CD4-positive, alpha-beta T cell treated with Interleukin-10 for 1 hour (primary cell): Measurements from ENCODE around the gene TNNT3.
"Not testable (repeated sequence)": the region's sequence is repeated elsewhere in the genome, so short reads cannot be mapped to it uniquely, and the experiment has no call there.

Source experiments
- DNase-seq: peaks from one replicate; pipeline ENCODE4 v3.0.0-alpha.2; 2020

Gene TNNT3

GRCh38 chr11:1936072-1936780, 16.7 kb downstream of the TNNT3 start:
- no peak for DNase-seq

- no peak for DNase-seq
Measured at GRCh38 chr11:1936781-1937615, 17.5 kb downstream of the TNNT3 start.

- no peak for DNase-seq
Measured at GRCh38 chr11:1937616-1938342, 18.3 kb downstream of the TNNT3 start.

- no peak for DNase-seq
Measured at GRCh38 chr11:1938343-1939005, 19.0 kb downstream of the TNNT3 start.

- DNase-seq, result no peak
Measured at GRCh38 chr11:1939006-1939625, 19.6 kb downstream of the TNNT3 start.

- not testable (repeated sequence) for DNase-seq
Measured at GRCh38 chr11:1939788-1940187, 20.3 kb downstream of the TNNT3 start.

GRCh38 chr11:1942558-1943260, 23.2 kb downstream of the TNNT3 start:
- no peak for DNase-seq

- DNase-seq, result no peak
Measured at GRCh38 chr11:1943576-1943975, 24.1 kb downstream of the TNNT3 start.

GRCh38 chr11:1943977-1944376, 24.5 kb downstream of the TNNT3 start:
- no peak for DNase-seq

GRCh38 chr11:1946812-1947484, 27.4 kb downstream of the TNNT3 start, which contains the start of gene MRPL23:
TSS of gene MRPL23 (plus strand) at chr11:1947332. CDS start at chr11:1947363, 31 bp downstream.
- DNase-seq, result peak; percentile 41

- no peak for DNase-seq
Measured at GRCh38 chr11:1947592-1948237, 28.2 kb downstream of the TNNT3 start.

GRCh38 chr11:1948389-1948788, 28.9 kb downstream of the TNNT3 start:
- DNase-seq, result no peak

GRCh38 chr11:1949302-1949701, 29.8 kb downstream of the TNNT3 start:
- no peak for DNase-seq

- no peak for DNase-seq
Measured at GRCh38 chr11:1949922-1950321, 30.4 kb downstream of the TNNT3 start.

GRCh38 chr11:1952806-1953482, 33.4 kb downstream of the TNNT3 start:
- DNase-seq, result no peak

GRCh38 chr11:1953489-1954266, 34.2 kb downstream of the TNNT3 start:
- peak; percentile 25 for DNase-seq

- DNase-seq, result no peak
Measured at GRCh38 chr11:1958367-1958766, 38.9 kb downstream of the TNNT3 start.

GRCh38 chr11:1959786-1960185, 40.3 kb downstream of the TNNT3 start:
- DNase-seq, result no peak

GRCh38 chr11:1963864-1964263, 44.4 kb downstream of the TNNT3 start:
- DNase-seq, result no peak
